ENCODE results near the gene MRPL18.
"Not testable (repeated sequence)": the region's sequence is repeated elsewhere in the genome, so short reads cannot be mapped to it uniquely, and the experiment has no call there.

Gene MRPL18

DNA sequence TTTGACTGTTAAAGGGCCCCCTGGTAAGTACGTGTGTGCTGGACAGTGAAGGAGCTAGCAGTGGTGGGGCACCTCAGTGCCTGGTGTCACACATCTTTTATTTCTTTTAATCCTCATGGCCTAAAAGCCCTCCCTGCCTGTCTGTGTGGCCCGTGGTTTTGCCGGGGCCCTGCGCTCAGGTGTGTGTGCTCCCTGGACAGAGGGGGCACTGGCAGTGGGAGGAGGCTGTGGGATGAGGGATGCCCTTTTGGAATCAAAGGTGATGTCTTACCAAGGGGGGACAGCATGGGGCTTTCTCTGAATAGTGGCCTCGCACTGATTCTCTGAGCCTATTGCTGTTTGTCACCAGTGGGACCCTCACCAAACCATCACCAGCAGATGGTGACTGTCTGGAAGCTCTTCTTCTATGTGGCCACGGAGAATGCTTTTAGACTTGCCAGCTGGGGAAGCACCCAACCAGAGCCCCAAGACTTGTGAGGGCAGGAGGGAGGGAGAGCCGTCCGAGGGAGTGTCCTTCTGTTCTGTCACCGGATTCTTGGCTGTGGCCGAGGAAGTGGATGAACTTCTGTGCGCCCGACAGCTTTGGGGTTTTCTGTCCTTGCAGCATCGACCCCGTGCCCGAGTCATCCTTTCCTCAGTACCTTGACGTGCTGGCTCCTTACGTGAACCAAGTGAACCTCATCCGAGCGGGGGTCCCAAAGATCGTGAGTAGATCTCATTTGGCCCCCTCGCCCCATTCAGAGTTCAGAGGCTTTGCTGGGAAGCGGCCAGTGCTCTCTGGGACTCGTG is 27.9 kb downstream of the MRPL18 start:
- DNase-seq = no peak

DNA sequence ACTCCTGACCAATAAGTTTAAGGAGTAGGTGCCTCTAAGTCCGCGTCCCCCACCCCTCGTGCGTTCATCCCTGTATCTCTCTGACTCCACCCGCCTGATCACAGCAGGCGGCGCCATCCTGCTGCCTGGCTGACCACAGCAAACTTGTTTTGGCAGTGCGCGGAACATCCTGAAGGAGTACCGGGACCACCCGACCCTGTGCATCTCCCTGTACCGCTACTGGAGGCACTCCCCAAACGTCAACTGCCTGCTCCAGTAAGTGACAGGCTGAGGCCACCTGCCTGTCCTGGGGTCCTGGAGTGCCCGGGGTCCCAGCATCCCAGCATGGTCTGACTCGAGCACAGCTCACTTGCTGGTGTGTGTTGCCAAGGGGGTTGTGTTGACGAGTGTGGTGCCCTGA is 28.8 kb downstream of the MRPL18 start:
- DNase-seq = no peak

DNA sequence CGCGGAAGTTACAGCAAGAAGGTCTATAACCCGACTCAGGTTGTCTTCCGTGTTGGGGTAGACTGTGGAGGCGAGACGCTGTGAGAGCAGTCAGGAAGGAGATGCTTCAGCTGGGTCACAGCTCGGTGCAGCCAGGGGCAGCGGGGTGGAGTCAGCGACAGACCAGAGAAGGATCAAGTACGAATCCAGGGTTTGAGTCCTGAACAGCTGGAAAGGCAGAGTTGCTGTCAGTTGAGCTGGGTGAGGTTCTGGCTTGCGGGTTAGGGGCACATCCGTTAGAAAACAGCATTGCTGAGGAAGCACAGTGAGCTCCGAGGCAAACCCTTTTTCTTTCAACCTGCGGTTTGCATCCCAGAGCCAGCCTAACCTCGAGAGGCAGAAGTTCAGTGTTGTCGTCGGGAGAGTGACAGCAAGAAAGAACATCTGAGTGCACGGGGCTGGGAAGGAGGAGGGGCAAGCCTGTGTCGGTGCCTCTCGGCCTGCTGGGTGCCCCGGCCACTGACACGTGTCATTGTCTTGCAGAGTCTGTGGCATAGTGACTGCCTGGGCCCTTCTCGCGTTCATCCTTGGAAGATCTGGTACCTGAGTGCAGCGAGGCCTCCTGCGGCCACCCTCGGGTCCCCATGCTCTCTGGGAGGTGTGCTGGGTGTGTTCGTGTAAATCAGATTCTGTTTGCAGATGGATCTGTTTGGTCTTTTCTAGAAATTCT is 29.8 kb downstream of the MRPL18 start:
- DNase-seq = no peak

DNA sequence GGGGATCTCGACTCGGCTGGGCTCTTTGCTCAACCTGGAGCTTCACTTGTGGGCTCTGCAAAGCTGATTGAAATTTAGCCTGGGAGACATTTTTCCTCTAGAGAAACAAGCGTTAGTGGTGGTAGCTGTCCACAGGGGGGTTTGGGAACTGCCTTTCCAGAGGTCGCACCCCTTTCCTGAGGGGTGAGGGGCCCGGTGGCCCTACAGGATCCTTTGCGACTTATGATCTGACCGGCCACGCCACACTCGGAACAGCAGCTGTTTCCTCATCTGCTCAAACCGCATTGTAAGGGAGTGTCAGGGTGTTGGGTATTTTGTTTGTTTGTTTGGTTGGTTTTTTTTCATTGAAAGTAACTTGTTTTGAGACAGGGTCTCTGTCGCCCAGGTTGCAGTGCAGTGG is 30.9 kb downstream of the MRPL18 start:
- DNase-seq = no peak

DNA sequence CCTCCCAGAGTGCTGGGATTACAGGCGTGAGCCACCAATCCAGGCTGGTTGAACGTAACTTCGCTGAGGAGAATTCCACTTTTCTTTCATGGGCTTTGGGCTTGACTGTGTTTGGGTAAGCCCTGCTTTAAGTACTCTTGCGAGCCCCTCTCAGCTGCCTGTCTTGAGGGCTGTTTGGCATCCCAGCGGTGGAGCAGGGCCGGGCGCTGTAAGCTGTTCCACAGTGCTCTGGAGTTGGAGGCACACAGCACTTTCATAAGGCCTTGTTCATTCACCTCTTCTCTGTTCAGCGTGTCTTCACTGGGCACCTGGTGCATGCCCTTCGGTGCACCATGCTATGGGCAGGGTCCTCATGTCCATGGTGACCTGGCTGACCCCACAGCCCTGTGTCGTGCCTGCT is 31.5 kb downstream of the MRPL18 start:
- no peak for DNase-seq

DNA sequence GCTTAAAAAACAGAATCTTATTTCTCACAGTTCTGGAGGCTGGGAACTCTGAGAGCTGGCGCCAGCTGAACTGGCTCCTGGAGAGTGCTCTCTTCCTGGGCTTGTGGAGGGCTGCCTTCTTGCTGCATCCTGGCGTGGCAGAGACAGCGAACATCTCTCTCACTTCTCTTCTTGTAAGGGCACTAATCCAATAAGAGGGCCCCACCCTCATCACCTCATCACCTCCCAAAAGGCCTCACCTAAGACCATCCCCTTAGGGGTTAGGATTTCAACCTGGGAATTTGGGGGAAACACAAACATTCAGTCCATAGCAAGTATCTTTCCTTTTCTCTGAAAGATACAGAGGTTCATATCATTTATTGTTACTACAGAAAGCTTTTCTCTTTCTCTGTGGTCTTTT is 33.7 kb downstream of the MRPL18 start:
- no peak for DNase-seq

DNA sequence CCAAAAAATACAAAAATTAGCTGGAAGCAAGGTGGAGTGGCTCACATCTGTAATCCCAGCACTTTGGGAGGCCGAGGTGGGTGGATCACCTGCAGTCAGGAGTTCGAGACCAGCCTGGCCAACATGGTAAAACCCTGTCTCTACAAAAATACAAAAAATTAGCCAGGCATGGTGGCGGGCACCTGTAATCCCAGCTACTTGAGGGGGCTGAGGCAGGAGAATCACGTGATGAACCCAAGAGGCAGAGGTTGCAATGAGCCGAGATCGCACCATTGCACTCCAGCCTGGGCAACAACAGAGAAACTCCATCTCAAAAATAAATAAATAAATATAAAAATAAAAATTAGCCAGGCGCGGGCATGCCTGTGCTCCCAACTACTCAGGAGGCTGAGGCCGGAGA is 34.4 kb downstream of the MRPL18 start:
- DNase-seq = not testable (repeated sequence)

DNA sequence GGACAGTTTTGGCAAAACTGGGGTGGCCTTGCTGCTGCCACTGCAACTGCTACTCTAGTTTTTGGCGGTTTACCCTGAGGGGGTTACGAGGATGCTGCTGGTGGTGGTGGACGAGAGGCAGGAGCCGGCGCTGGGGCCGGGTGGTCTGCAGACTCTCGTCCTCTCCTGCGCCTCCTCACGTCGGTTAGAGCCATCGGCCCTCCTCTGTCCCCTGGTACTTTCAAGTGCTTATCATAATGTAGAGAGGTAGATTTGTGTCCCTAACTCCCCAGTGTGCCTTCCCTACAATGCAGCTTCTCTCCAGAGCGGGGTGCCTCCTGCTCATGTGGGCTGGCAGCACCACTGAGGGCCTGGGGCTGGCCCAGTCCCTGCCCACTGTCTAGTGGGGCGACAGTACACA is 35.7 kb downstream of the MRPL18 start:
- DNase-seq = no peak

DNA sequence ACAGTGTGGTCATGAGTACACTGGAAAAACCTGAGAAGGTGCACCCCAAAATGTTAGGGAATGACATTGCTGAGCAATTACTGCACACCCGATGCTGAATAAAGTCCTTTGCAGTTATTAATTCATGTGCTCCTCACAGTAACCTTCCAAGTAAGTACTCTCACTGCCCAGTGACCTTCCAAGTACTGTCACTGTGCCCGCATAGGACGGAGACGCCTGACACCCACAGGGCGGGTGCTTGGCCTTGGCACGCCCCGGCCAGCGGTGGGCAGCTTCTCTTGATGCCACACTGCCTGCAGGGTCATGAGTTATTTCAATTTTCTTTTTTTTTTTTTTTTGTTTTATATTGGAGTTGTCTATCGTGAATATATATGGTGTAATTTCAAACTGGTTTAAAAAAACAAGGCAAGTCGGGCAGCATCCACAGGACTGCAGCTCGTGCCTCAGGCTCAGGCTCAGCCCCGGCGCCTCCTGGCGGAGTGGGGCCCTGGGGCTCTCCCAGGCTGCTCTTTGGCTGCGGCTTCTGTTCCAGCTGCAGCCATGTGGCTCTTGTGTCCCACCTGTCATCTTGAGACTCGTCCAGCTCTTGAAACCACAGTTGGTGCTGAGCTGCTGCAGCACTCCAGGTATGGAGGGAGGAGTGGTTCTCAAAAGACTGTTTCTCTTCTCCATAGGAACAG is 36.8 kb downstream of the MRPL18 start:
- DNase-seq = peak; percentile 49

DNA sequence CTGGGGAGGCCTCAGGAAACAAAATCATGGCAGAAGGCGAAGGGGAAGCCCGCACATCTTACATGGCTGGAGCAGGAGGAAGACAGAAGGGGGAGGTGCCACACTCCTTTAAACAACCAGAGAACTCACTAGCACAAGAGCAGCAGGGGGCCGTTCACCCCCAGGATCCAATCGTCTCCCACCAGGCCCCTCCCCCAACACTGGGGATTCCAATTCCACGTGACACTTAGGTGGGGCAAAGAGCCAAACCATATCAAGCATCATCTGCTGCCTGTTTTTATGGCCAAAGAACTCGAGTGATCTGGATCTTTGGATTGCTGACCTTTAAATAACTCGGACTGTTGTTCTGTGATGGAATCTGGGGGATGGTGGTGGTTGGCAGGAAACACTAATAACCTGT is 37.8 kb downstream of the MRPL18 start:
- DNase-seq = no peak

DNA sequence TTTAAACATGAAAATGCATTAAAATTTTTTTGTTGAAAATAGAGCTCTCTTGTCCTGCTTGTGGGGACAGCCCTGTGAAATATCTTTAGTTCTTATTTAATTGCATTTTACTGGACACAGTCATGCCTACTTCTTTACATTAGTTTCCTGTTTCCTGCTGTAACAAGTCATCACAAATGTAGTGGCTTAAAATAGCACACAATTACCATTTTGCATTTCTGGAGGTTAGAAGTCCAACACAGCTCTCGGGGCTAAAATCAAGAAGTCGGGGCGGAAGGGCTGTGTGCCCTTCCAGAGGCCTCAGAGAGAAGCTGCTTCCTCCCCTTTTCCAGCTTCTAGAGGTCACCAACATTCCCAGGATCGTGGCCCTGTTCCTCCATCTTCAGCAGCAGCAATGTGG is 39.3 kb downstream of the MRPL18 start:
- DNase-seq = no peak

DNA sequence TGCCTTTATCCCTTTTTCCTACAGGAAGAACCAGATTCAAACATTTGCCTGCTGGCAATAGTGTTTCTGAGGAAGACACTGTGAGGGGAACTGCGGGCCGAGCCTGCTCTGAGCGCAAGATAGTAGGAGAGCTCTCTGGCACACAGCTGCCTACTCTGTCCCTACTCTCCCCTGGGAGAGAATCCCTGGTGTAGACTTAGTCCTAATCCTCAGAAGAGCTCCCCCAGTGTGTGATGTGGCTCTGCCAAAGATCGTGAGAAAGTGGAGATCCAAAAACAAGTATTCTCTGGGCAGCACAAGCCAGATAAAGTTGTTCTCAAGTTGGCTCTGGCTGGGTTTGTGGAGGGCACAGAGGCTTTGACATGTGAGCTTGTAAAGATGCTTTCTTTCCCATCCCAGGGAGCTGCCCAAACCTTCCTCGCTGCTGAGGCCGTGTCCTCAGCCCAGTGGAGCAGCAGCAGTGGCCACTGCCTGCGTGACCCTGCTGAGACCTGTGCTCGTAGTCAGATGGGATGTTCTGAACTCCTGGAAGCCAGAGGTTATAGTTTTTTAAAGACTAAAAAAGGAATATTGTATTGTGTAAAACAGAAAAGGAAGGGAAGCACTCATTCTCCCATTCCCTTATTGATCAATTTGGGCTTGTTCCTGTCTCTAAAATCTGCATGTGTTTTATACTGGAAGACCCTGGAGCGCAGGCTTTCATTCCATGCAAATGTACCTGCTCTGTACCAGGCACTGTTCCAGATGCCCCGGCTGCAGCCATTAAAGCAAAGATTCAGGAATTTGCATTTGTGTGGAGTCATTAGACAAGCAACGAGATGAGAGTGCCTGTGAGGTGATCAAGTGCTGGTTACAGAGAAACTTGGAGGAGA is 40.5 kb downstream of the MRPL18 start:
- no peak for DNase-seq

DNA sequence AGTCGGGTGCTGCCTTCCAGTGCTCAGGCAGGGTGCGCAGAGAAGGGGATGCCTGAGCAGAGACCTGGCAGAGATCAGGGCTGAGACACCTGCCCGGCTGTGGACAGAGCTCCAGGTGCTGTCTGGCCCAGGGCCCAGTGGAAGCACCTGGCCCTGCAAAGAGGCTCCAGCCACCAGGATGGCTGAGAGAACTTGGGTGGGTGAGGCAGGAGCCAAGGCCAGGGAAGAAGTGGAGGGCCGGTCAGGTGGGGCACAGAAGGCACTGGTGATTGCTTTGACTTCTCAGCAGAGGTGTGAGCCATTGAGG is 41.1 kb downstream of the MRPL18 start:
- DNase-seq = no peak

DNA sequence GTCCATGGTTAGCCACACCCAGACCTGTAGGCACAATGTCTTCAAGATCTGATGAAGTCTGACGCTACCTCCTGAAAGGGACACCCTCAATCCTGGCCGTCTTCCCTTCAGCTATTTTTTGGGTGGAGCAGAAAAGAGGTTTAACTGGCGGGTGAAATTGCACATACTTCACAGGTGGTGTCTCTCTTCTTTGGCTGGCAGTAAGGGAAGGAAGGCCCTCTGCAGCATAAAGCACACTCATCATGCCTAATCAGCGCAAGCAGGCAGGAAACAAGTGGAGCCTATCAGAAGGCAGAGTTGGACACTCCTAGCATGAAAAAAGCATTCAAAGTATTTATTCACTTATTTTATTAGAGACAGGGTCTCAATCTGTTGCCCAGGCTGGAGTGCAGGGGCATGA is 42.7 kb downstream of the MRPL18 start:
- DNase-seq = no peak

DNA sequence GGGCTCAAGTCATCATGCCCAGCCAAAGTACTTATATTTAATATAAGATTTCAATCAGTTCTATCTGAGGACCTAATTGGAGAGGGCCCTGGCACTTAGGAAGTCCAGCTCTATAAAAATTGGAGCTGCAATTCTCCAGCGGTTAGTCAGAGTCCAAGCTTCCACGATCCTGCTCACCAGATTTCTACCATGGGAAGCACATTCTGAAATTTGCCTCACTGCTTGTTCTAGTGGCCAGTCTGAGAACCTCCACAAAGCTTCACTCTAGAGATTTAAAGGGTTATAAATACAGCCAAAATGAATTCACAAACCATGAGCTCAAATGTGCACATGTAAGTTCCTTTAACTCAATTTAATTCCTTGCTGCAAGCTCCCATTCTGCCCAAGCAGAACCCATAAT is 43.3 kb downstream of the MRPL18 start:
- DNase-seq = no peak

DNA sequence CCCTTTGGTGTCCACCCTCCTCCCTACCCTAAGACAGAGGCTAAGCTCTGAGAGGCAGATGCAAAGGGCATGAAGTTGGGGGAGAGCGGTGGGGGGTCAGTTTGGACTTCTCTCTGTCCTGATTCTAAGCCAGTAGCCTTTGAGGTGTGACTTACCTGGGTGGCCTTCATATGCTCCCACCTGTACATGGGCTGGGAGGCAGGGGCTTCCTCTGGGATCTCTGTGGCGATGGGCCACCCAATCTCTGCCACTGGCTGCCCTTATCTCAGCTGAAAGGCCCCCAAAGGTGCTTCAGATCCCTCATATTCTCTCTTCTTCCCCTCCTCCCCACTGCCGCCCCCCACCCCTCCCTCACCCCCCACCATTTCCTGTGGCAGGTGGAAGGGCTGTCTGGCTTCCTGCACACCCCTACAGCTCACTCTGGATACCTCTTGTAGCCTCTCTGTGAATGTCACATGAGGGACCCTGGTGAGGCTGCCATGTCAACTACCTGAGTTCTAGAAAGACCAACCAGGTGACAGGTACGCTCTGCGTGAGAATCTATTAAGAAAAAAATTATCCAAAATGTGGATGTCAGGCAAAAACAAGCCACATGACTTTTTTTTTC is 43.8 kb downstream of the MRPL18 start:
- DNase-seq = no peak

DNA sequence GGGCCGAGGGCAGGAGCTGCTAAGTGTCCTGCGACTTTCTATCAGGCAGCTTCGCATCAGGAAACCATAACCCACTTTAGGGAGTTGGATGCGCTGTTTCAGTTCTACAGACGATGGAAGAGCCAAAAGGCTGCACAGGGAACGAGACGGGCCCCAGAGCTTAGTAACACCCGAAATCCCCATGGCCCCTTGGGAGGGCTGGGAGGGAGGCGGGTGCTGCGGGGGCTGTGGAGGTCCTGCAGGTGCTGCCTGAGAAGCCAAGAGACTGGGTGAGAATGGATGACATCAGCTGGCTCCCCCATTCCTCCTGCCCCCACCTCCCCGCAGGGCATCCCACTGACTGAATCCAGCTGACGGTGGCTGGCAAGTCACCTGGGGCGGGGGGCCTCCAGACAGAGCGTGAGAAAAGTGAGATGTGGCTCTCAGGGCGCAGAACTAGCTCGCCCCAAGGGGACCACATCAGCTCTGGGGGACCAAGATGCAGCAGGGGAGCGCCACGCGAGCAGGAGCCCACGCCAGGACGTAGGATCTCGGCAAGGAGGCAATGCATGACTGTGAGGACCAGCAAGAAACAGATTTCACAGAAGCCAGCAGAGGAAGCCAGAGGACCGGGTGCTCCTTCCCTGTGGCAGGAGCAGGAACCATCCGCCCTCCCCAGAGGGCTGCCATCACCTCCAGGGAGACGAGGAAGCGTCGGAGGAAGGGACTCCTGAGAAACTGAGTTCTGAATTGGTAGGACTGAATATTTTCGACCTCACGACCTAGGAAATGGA is 46.6 kb downstream of the MRPL18 start:
- DNase-seq = no peak

DNA sequence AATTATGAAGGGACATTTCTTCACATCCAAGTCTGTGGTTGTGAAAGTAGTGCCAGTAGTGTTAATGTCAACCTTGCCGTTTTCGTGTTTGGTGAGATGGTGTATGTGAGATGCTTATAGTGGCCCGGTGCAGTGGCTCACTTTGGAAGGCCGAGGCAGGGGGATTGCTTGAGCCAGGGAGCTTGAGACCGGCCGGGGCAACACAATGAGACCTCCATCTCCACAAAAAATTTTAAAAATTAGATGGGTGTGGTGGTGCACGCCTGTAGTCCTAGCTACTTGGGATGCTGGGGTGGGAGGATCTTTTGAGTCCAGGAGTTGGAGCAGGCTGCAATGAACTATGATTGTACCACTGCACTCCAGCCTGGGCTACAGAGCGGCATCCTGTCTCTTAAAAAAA is 47.2 kb downstream of the MRPL18 start:
- DNase-seq = no peak

DNA sequence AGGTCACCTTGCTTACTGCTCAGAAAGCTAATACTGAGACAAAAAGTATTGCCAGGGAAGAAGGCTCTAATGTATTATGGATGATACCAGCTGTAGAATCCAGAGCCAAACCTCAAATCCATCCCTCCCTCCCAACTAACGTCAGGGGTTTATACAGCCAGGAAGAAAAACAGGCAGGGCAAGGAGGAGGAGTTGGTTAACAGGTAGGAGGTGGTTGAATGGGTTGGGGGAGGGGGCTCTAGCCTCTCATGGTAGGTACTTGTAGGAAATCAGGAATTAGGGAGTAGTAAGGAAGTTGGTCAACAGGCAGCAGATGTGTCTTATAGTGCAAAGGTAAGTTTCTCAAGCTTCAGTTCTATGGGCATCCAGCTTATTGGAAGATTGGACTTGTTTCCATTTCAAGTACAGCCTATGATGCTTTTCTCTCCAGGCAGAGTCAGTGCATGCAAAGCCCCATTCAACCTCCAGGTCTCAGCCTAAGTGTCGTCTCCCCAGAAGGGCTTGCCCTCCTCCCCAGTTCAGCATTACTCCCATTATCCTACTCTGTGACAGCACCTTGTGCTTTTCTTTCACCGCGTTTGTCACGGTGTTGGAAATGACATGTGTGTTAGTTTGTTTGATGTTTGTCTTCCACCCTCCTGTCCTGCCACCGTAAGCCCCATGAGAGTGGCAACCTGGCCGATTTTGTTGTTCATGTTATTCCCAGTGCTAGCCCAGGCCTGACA is 47.9 kb downstream of the MRPL18 start:
- DNase-seq = no peak

DNA sequence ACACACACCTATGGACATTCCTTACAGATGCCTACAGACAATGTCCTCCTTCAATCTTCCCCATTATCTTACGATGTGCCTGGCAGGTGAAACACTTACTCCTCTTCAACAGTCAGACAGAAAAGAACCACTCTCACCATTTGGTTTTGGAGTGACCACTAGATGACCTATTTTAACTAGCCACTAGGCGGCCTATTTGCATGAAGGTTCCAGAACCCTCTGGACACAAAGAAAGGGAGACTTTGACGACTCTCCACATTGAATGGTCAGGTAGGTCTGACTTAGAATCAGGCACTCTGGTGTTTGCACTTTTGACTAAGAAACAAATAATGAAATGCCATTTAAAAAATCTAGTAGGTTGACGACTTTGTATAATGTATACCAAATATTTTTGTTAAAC is 51.8 kb downstream of the MRPL18 start:
- DNase-seq = no peak

Data from right hindlimb (tissue), 1 donor.